Activated naive CD4-positive, alpha-beta T cell (primary cell): ENCODE data around the gene RIPOR3.
"Not testable (repeated sequence)": the region's sequence is repeated elsewhere in the genome, so short reads cannot be mapped to it uniquely, and the experiment has no call there.

ENCODE experiments used
- DNase-seq, 4 experiments: peaks; one replicate each; lab custom pipeline; 2025; lab: John Stamatoyannopoulos, UW

Gene RIPOR3

DNA sequence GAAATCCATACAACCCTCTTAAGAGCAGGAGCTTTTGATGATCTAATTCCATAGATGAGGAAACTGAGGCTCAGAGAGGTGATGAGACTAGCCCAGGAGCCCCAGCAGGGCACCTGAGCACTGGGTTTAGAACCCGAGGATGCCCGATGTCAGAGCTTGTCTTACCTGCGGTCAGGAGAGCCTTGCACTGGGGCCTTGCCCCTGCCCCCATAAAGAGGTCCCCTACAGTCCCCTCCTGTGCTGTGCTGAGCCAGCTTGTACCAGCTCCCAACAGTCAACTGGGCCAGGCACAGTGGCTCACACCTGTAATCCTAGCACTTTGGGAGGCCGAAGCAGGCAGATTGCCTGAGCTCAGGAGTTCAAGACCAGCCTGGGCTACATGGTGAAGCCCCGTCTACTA, 58.6 kb downstream of the RIPOR3 start:
- no peak for DNase-seq

DNA sequence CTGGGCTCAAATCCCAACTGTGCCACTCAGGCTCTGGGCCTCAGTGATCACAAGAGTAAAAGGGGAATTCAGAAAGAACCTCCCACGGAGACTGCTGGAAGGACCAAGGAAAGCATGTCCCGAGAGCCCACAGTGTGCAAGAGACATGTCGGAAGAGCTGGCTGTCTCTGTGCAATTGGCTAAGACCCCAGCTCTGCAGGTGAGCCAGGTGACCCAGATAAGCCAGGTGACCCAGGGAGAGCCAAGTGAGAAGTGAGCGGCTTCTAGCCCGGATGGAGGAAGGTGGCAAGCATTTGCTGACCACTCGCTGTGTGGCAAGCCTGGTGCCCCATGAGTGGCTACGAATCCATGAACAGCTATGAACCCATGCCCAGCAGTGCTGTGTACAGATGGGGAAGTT, 59.1 kb downstream of the RIPOR3 start:
- DNase-seq = no peak

DNA sequence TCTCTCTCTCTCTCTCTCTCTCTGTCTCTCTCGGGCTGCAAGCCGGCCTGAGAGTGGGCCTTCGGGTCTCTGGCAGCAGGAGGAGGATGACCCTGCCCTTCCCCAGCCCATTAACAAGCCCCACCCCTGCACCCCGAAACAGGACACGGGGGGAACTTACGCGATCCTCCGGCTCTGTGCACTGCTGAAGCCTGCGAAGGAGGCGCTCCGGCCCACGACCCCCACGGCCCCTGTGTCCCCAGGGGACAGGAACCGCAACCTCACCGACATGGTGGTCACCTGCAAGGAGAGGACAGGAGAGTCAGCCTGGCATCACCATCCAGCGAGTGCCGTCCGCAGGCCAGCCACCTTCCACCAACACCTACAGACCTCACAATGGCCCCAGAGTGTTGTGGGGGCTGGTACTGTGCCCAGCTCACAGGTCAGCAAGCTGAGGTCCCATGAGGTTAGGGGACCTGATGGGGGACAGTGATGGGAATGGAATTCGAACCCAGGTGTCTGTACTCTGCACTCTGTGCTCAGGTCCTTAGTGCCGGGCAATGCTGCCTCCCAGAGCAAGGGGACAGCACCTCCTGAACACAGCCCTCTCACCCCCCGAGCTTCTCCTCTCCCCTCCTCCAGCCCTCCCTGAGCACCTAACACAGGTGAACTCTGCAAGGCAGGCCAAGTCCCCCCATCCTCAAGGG, 60.6 kb downstream of the RIPOR3 start:
- DNase-seq = no peak

DNA sequence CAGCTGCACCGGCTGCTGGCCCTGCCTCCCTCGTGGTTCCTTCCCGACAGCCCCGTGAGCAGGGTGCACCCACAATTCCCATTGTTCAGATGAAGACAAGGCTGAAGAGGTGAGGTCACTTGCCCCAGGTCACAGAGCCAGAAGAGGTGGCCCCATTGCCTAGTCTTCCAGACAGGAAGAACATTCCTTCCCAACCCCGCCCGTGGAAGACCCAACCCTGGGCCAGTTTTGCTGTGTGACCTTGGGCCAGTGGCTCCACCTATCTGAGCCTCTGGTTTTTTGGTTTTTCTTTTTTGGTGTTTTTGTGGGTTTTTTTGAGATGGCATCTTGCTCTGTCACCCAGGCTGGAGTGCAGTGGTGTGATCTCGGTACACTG, 61.7 kb downstream of the RIPOR3 start:
- DNase-seq = no peak

DNA sequence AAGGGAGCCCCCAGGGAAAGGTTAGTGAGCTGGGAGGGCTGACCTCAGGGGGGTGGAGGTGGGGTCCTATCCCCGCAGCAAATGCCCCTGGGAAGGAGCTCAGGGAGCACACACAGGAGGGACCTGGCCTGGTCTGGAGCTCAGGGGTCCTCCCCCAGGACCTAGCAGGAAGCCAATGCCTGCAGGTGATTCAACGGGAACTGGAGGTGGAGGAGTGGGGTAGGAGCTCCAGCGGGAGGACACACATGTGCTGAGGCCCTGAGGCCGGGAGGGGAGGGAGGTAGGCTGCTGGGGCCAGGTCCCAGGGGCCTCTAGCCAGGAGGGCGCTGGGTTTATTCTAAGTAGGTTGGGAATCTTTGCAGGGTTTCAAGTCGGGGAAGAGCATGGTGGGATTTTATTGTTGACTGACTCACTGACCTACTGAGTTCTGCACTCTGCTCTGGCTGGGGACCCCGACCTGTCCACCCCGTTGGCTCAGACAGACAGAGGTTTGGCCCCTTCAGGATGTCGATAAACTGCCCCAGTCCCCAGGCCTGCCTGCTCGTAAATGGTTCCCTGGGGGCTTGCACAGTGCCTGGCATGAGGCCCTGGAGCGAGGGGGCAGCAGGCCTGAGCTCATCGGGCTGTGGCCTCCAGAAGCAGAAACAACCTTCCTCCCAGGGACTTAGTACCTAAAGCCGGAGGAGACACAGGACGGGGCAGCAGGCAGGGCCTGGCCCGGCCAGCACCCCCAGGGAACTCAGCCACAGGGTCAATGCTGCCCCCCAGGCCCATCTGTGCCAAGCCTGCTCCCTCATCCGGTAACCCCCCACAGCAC, 62.3 kb downstream of the RIPOR3 start:
- no peak for DNase-seq

DNA sequence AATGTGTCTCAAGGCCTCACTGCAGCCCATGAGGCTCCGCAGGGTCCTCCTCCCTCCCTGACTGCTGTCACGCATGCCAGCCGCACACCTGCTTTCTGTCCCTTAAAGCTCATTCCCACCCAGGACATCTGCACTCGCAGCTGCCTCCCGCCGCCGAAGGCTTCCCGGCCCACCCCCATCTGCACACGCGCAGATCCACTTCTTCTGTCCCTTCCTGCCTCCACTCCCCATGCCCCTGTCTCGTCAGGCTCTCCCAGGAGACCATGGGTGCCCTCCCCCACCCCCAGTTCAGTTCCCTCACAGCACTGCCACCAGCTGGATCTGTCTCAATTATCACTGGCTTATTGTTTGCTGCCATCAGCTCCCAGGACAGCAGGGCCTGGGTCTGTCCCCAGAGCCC, 63.0 kb downstream of the RIPOR3 start:
- no peak for DNase-seq

DNA sequence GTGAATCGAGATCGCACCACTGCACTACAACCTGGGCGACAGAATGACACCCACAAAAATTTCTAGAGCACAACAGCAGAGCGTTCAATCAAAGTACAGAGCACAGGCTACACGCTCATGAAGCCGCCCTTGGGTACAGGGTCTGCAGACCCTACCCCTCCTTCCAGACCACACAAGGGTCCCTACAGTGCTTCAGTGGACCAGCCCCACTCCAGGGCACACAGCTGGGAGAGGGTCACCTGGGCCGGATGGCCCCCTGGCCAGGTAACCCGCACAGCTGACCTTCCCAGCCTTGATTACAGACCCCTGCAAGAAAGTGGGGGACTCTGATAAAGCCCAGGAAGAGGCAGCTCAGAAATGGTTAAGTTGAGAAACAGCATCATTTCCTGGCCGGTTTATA, 63.6 kb downstream of the RIPOR3 start:
- no peak for DNase-seq

DNA sequence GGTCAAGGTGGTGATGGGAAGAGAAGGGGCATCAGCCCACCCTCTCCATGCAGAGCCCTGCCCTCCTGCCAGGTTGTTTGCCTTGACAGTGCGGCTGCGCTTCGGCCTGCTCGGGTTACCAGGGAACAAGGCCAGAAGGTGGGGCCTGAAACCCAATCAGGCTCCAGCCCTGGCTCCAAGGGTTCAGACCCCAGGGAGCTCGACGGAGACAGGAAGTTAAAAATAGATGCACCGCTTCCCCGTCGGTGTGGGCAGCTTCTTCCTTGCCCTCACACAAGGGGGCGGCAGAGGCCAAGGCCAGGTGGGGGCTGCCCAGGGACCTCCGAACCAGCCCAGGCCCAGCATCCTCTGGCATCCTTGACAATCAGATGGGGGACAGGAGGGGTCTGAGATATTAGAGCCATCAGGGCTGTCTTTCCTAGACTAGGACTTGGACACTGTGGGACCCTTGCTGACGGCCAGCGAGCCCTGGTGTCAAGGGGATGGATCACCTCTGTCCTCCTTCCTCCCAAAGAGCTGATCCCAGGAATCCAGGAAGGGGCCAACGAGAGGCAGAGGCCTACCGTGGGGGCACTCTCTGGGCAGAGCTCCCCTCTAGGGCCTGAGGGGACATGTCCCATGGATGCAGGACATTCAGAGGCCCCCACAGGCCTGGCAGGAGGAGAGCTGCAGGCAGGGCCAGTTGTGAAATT, 65.2 kb downstream of the RIPOR3 start:
- no peak for DNase-seq

DNA sequence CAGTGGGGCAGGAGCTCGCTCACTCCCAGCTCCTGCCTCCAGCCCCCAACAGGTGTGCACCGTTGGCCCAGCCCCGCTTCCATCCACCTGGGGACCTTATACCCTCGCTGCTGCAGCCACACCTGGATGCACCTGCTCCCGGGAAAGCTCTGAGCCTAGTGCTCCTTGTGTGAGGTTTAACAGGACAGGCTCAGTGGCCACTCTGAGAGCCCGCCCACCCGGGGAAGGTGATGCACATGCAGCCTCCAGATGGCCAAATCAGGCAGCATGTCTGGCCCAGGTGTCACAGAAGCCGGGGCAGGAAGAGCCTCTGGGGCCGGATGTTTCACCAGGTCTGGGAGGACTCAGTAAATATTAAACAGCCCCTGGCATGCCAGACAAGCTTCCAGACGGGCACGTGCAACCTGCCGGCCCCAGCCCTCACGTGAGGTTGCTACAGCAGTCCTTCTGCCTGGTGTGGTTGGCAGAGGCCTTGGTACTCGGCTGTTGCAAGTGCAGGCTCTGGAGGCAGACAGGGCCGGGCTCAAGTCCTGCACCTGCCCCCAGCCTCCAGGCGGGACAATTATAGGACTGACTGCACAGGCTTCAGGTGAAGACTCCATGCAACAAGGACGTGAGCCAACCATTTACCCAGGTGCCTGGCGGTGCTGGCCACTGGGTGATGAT, 66.9 kb downstream of the RIPOR3 start:
- no peak for DNase-seq

DNA sequence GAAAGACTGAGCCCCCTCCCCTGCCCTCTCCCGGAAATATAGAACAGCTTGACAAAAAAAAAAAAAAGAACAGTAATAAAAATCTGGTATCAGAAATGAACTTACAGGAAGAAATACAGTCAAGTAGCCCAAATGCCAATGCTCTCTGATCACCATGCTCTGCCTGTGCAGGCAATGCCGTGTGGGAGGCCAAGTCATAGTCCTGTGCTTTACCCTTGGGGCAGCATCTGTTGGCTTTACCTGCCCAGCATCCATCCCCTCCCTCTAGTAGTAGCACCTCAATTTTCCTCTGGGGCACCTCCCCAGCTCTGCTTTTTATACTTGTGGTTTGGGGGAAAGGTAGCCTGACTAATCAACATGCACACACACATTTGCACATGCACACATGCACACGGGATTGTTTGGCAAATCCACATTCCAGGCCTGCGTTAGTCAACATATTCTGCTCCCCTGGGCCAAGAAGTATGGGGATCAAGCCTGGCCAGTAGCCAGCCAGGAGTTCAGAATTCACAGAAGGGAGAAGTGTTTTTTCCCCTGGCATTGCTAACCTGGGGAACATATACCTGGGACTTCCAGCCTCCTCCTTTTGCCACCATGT, 70.2 kb downstream of the RIPOR3 start:
- no peak for DNase-seq

DNA sequence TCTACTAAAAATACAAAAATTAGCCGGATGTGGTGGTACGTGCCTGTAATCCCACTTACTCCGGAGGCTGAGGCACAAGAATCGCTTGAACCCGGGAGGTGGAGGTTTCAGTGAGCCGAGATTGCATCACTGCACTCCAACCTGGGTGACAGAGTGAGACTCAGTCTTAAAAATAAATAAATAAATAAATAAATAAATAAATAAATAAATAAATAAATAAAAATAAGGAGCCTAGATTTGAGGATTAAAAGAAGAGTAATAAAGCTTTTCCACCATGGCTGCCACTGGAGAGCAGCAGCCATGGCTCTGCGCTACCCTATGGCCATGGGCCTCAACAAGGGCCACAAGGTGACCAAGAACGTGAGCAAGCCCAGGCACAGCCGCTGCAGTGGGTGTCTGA, 70.9 kb downstream of the RIPOR3 start:
- not testable (repeated sequence) for DNase-seq

DNA sequence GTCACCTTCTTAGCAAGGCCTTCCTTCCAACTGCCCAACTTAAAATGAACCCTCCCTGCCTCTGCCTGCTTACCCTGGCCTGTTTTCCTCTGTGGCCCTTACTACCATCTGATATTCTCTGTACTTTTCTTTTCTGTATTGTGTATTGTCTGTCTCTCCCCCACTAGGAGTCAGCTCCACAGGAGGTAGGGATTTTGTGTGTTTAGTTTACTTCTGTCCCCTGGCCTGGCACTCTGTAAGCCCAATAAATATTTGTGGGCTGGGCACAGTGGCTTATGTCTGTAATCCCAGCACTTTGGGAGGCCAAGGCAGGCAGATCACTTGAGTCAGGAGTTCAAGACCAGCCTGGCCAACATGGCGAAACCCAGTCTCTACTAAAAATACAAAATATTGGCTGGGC, 72.8 kb downstream of the RIPOR3 start:
- DNase-seq = no peak

DNA sequence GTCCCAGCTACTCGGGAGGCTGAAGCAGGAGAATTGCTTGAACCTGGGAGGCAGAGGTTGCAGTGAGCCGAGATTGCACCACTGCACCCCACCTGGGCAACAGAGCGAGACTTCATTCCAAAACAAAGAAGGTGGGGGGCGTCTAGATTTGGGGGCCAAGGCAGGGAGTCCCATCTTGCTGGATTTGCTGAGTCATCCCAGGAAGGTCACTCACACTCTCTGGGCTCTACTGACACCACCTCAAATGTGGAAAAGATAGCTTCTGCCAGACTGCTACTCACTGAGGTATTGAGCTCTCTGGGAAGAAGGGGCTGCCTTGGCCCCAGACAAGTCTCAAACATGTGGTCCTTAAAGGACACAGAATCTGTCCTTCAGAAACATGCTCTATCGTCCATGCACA, 74.3 kb downstream of the RIPOR3 start:
- no peak for DNase-seq

DNA sequence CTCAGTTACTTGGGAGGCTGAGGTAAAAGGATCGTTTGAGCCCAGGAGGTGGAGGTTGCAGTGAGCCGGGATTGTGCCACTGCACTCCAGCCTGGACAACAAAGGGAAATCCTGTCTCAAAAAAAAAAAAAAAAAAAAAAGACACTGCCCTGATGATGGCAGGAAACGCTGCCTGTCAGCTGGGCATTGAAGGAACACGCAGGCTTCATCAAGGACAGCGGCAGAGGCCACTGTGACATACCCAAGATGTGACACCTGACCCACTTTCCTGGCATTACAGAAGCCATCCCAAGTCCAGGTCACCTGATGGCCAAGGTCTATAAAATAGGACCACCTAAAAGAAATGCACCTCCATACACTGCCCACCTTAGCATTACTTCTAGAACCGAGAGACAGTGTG, 75.9 kb downstream of the RIPOR3 start:
- DNase-seq = no peak

DNA sequence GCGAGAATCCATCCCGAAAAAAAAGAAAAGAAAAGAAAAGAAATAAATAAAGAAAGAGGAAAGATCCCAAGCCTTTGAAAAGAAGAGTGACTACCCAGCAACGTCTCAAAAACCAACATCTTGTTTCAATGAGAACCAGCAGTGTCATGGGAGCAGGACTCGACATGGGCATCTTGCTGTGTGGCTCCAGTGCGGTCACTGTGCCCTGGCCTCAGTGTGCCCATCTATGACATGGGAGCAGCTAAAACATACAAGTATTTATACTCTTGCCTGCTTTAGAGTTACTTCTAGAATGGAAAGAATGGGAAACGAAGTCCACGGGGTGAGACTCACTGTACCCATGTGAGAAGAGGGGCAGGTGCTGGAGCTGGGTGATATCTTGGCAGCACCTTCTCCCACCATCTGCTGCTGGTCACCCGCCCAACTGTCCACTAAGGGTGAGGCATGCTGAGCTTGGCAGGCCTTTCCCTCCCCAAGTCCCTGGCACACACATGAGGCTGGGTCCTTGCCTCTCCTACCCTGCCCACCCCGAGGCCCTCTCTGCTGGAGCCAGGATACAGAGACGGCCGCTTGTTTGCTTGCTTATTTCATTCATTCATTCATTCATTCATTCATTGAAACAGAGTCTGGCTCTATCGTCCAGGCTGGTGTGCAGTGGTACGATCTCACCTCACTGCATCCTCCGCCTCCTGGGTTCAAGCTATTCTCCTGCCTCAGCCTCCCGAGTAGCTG, 77.7 kb downstream of the RIPOR3 start:
- DNase-seq = no peak

DNA sequence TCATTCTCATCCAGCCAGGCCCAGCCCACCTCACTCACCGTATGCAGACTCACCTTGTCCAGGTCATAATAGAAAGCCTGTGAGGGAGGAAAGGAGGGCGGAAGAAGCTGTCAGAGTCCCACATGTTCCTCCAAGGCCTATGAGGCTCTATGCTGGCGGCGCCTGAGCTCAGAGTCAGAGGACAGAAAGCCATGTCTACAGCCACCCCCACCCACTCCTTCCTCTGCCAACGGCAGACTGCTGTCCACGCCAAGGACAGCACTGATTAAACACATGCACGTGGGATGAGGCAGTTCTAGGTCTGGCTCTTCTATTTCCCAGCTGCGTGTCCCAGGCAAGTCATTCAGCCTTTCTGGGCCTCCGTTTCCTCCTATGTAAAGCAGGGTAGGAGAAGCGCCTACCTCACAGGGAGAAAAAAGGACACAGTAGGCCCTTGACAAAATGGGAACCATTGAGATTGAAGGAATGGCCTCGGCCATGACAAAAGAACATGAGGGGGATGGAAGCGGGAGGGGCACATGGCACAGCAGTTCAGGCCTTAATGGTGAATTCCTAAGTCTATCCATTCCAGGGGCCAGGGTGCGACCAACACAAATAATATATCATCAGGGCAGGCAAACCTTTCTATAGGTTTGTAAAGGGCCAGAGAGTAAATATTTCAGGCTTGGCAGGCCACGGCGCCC, 80.1 kb downstream of the RIPOR3 start:
- no peak for DNase-seq

DNA sequence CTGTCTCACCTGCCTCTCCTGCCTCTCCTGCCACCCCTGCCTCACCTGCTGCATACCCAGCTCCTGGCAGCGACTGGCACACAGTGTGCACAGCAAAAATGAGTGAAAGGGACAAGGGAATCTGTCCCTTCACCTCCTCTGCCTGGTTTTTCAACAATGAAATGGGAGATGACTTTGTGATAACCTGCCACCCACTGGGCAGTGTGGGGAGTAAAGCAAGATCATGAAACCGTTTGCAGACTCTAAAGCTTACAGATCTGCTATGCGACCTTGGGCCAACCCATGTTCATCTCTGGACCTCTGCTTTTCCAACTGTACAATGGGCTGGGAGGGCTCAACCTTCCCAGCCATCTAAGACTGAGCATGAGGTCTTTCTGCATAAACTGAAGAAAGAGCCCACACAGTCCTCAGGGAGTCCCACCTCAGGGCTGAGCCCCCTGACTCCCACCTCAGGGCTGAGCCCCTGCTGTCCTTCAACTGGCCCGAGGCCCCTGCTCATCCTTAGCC, 81.1 kb downstream of the RIPOR3 start:
- no peak for DNase-seq

DNA sequence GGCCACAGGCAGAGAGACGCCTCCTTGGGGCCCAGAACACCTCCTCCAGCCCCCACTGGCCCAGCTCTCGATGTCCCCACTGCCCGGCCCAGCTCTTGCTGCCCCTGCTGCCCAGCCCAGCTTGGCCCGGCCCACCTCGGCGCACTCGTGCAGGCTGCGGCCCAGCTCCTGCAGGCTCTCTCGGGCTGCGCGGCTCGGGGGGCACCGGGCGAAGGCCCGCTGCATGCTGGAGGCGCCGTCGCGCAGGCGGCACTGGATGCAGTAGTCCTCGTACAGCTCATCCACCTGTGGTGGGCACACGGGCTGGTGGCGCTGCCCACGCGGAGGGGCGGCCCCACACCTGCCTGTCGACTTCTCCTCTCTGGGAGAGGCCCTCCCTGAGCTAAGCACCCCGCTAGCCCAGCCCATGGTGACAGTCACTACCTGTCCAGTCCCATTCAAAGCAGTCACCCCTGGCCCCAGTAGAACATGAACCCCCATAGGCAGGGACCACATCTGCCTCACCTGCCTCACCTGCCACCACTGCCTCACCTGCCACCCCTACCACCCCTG, 81.8 kb downstream of the RIPOR3 start:
- no peak for DNase-seq

DNA sequence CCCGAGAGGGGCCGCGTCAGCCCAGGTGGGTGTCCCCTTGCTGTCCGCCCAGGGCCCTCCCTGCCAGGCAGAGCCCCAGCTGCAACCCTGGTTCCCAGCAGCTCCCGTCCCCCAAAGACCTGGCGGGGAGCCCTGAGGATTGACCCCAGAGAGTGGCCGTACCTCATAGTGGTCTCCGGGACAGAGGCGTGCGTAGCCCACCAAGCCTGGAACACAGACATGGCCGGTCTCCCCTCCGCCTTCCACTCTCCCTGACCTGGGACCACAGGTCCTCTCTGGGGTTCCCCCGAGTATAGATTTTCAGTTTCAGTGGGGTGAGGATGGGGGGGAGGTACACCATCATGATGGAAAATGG, 82.6 kb downstream of the RIPOR3 start:
- no peak for DNase-seq
